GM12892 (cell line): ENCODE results near the gene PSMB8.

Experiments
- POLR2A ChIP-seq: IDR thresholded peaks from 2 replicates; pipeline ENCODE4 v1.6.1; 2011; ENCODE audit warnings: low read depth, low read length, control low read depth
- POLR2AphosphoS5 ChIP-seq: IDR thresholded peaks from 2 replicates; pipeline ENCODE4 v1.6.1; 2011; ENCODE audit warnings: low read depth, low read length, control low read depth
- TAF1 ChIP-seq: IDR thresholded peaks from 2 replicates; pipeline ENCODE4 v1.6.1; 2011; ENCODE audit warnings: low read depth, mild to moderate bottlenecking, control low read depth, low read length, borderline replicate concordance

DNA sequence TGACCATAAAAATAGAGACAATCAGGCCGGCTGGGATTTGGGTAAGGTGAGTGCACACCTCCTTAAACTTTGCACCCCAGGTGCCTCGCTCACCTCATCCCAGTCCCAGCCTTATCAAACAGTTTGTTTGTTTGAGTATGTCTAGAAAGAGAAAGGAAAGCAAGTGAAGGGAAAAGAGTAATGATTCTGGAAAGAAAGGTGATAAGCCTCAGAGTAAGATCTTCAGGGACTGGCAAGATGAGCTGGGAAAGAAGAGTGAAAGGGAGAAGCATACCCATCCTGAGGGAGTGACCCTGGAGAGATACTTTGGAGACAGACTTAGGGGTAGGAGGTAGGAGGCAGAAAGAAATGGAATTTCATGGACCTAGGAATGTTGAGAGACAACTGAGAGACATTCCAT is 7.0 kb downstream of the PSMB8 start:
- TF ChIP-seq POLR2A (no peak), POLR2AphosphoS5 (no peak), TAF1 (no peak)
